Activated naive CD8-positive, alpha-beta T cell treated with anti-CD3 and anti-CD28 coated beads, Interleukin-2, amount 50 U/mL, for 16 hours (primary cell): ENCODE data around the gene REPS1.
"Not testable (repeated sequence)": the region's sequence is repeated elsewhere in the genome, so short reads cannot be mapped to it uniquely, and the experiment has no call there.

Experiments
- DNase-seq: peaks from one replicate; pipeline ENCODE4 v3.0.0-alpha.2; 2020; ENCODE audit warnings: low read depth, low spot score

Gene REPS1

GRCh38 chr6:139003751-139004150 lies 15.7 kb upstream of the REPS1 start:
- DNase-seq = no peak

GRCh38 chr6:138999949-139000725 lies 12.1 kb upstream of the REPS1 start:
- no peak for DNase-seq

GRCh38 chr6:138997136-138997535 lies 9.1 kb upstream of the REPS1 start:
- no peak for DNase-seq

GRCh38 chr6:138996524-138996923 lies 8.5 kb upstream of the REPS1 start:
- DNase-seq = no peak

GRCh38 chr6:138993410-138993809 lies 5.4 kb upstream of the REPS1 start:
- not testable (repeated sequence) for DNase-seq

- not testable (repeated sequence) for DNase-seq
These were observed 4.9 kb upstream of the REPS1 start for GRCh38 chr6:138992965-138993364.

GRCh38 chr6:138991206-138991605 lies 3.2 kb upstream of the REPS1 start:
- DNase-seq = no peak

GRCh38 chr6:138989098-138989983 lies 1.3 kb upstream of the REPS1 start:
- DNase-seq = no peak

GRCh38 chr6:138988469-138988834 lies 399 bp upstream of the REPS1 start:
- DNase-seq = no peak

GRCh38 chr6:138987080-138987642 lies 892 bp downstream of the REPS1 start:
- no peak for DNase-seq

- no peak for DNase-seq
These were observed 1.5 kb downstream of the REPS1 start for GRCh38 chr6:138986578-138986977.

- DNase-seq = no peak
These were observed 6.6 kb downstream of the REPS1 start for GRCh38 chr6:138981416-138981815.

- no peak for DNase-seq
These were observed 8.0 kb downstream of the REPS1 start for GRCh38 chr6:138979813-138980668.

GRCh38 chr6:138979365-138979764 lies 8.7 kb downstream of the REPS1 start:
- no peak for DNase-seq

GRCh38 chr6:138978229-138978628 lies 9.8 kb downstream of the REPS1 start:
- DNase-seq = no peak

GRCh38 chr6:138977646-138978167 lies 10.3 kb downstream of the REPS1 start:
- DNase-seq = no peak

- no peak for DNase-seq
These were observed 10.8 kb downstream of the REPS1 start for GRCh38 chr6:138977242-138977641.

- no peak for DNase-seq
These were observed 12.2 kb downstream of the REPS1 start for GRCh38 chr6:138975815-138976214.

GRCh38 chr6:138973466-138974153 lies 14.4 kb downstream of the REPS1 start:
- no peak for DNase-seq

GRCh38 chr6:138972226-138972665 lies 15.8 kb downstream of the REPS1 start:
- DNase-seq = no peak

GRCh38 chr6:138971601-138972000 lies 16.5 kb downstream of the REPS1 start:
- no peak for DNase-seq
